ENCODE results near the gene INPP5E. TPM values are rescaled to one million over a fixed set of nuclear protein-coding genes. Genes with fewer than 3 reads are reported as not detected.

INPP5E gene
- total and polyA plus RNA-seq, 2 donors (not counting 1 experiment from before 2014, with no cell fraction given), result 31.0 to 33.1 TPM

- H3K4me3 Mint-ChIP-seq, result no peak overlapping the region
- peaks cover 62% of the 10 kb centered on the region for H3K79me2 ChIP-seq (ENCODE audit: control insufficient read depth, insufficient read depth, low read length)
Measured at GRCh38 chr9:136412962-136413361, 26.7 kb downstream of the INPP5E start.

GRCh38 chr9:136411378-136411777, 28.3 kb downstream of the INPP5E start:
- CTCF ChIA-PET, result interaction anchor here (1.3 kb wide), 1 partner anchor 48 kb away, joined by 5 read pairs; the partner anchor contains the start of gene DNLZ
- H3K27me3 Mint-ChIP-seq, result no peaks in the 10 kb centered on the region

More at GRCh38 chr9:136412962-136413361, 26.7 kb downstream of the INPP5E start:
- no peaks in the 10 kb centered on the region for H3K9me3 Mint-ChIP-seq (ENCODE audit: insufficient read depth)
- intact Hi-C loops (cut with micrococcal nuclease), result no loop called here
- no peaks in the 10 kb centered on the region for H3K27me3 ChIP-seq (replicated peaks in 1 of 4; ENCODE audit: control extremely low read depth in 1 of 4, control insufficient read depth in 3 of 4, insufficient read depth in 4 of 4, low read length in 3 of 4)
- DNase-seq (no peak), ATAC-seq (ENCODE audit: low read depth) (no peak)
- H3K27ac Mint-ChIP-seq, result no peak overlapping the region
- H3K4me1 Mint-ChIP-seq, result peaks cover 31% of the 10 kb centered on the region
- H3K27ac ChIP-seq (ENCODE audit: low read length in 2 of 2), result no peak overlapping the region
- ChIA-PET CTCF (interaction anchor here (1.0 kb wide), 2 partner anchors 26 to 59 kb away, joined by 3 read pairs; no protein-coding TSS in a partner anchor), POLR2A (no interaction called here)
- H3K27me3 Mint-ChIP-seq, result no peaks in the 10 kb centered on the region
- 96% methylated on average over 9 of the region's 9 CpGs for WGBS (ENCODE audit: insufficient coverage)
- H3K4me3 ChIP-seq (ENCODE audit: control extremely low read depth in 1 of 5, extremely low read depth in 1 of 5, insufficient read depth in 1 of 5, low read depth in 2 of 5, low read length in 4 of 5), result no peak overlapping the region
- TF ChIP-seq, protein P1, sequence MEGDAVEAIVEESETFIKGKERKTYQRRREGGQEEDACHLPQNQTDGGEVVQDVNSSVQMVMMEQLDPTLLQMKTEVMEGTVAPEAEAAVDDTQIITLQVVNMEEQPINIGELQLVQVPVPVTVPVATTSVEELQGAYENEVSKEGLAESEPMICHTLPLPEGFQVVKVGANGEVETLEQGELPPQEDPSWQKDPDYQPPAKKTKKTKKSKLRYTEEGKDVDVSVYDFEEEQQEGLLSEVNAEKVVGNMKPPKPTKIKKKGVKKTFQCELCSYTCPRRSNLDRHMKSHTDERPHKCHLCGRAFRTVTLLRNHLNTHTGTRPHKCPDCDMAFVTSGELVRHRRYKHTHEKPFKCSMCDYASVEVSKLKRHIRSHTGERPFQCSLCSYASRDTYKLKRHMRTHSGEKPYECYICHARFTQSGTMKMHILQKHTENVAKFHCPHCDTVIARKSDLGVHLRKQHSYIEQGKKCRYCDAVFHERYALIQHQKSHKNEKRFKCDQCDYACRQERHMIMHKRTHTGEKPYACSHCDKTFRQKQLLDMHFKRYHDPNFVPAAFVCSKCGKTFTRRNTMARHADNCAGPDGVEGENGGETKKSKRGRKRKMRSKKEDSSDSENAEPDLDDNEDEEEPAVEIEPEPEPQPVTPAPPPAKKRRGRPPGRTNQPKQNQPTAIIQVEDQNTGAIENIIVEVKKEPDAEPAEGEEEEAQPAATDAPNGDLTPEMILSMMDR (IDR thresholded peaks at IDR 0.05), result no peak
- no peak overlapping the region for H2AFZ ChIP-seq (ENCODE audit: insufficient read depth, low read depth, low read length, poor library complexity, severe bottlenecking)
- H3K4me1 ChIP-seq (ENCODE audit: control insufficient read depth in 2 of 2, insufficient read depth in 2 of 2, low read length in 2 of 2), result peaks cover 25 to 32% of the 10 kb centered on the region in 2 donors
- no peaks in the 10 kb centered on the region for H3K9me3 ChIP-seq (ENCODE audit: control extremely low read depth in 1 of 3, control insufficient read depth in 2 of 3, insufficient read depth in 1 of 3, low read length in 2 of 3)
- H4K20me1 ChIP-seq (ENCODE audit: control insufficient read depth, insufficient read depth, low read length, poor library complexity, severe bottlenecking), result peaks cover 45% of the 10 kb centered on the region
- no peak overlapping the region for H3K4me2 ChIP-seq (replicated peaks; ENCODE audit: low read depth, low read length, poor library complexity, severe bottlenecking)
- H3K9ac ChIP-seq (ENCODE audit: low read length), result no peak overlapping the region
- peaks cover 0 to 54% of the 10 kb centered on the region in 2 experiments for H3K36me3 ChIP-seq (replicated peaks in 1 of 2; ENCODE audit: control extremely low read depth in 1 of 2, control insufficient read depth in 1 of 2, extremely low read depth in 1 of 2, insufficient read depth in 2 of 2, low read length in 1 of 2)

More at GRCh38 chr9:136411378-136411777, 28.3 kb downstream of the INPP5E start:
- ATAC-seq (ENCODE audit: low read depth) (no peak), DNase-seq (no peak)
- TF ChIP-seq, protein P1 (IDR thresholded peaks at IDR 0.05), result no peak
- TF ChIP-seq EZH2 (IDR thresholded peaks at IDR 0.05; ENCODE audit: borderline replicate concordance, insufficient read depth, low read depth, low read length, poor library complexity, severe bottlenecking), result no peak
- Histone ChIP-seq H2AFZ (ENCODE audit: insufficient read depth, low read depth, low read length, poor library complexity, severe bottlenecking) (peak overlapping the region; percentile 76), H3K9ac (ENCODE audit: low read length) (peak overlapping the region; percentile 84), H4K20me1 (ENCODE audit: control insufficient read depth, insufficient read depth, low read length, poor library complexity, severe bottlenecking) (peaks cover 52% of the 10 kb centered on the region), H3K4me1 (ENCODE audit: control insufficient read depth in 2 of 2, insufficient read depth in 2 of 2, low read length in 2 of 2) (peaks cover 25 to 34% of the 10 kb centered on the region in 2 donors), H3K79me2 (ENCODE audit: control insufficient read depth, insufficient read depth, low read length) (peaks cover 69% of the 10 kb centered on the region), H3K4me3 (ENCODE audit: control extremely low read depth in 1 of 5, extremely low read depth in 1 of 5, insufficient read depth in 1 of 5, low read depth in 2 of 5, low read length in 4 of 5) (peak overlapping the region; percentile 22 to 96 (median 81)), H3K9me3 (ENCODE audit: control extremely low read depth in 1 of 3, control insufficient read depth in 2 of 3, insufficient read depth in 1 of 3, low read length in 2 of 3) (no peaks in the 10 kb centered on the region), H3K4me2 (replicated peaks; ENCODE audit: low read depth, low read length, poor library complexity, severe bottlenecking) (peak overlapping the region; percentile 91), H3K27ac (ENCODE audit: low read length in 2 of 2) (peak overlapping the region; percentile 80 to 91), H3K36me3 (replicated peaks in 1 of 2; ENCODE audit: control extremely low read depth in 1 of 2, control insufficient read depth in 1 of 2, extremely low read depth in 1 of 2, insufficient read depth in 2 of 2, low read length in 1 of 2) (peaks cover 0 to 52% of the 10 kb centered on the region in 2 experiments), H3K27me3 (replicated peaks in 1 of 4; ENCODE audit: control extremely low read depth in 1 of 4, control insufficient read depth in 3 of 4, insufficient read depth in 4 of 4, low read length in 3 of 4) (no peaks in the 10 kb centered on the region)
- POLR2A ChIA-PET, result interaction anchor here (0.8 to 1.0 kb wide), 2 partner anchors 11 to 48 kb away, joined by 3 to 4 read pairs; partner anchors contain the start of genes DNLZ and SNAPC4
- peak overlapping the region; percentile 90 for H3K4me3 Mint-ChIP-seq
- H3K4me1 Mint-ChIP-seq, result peaks cover 34% of the 10 kb centered on the region
- no peaks in the 10 kb centered on the region for H3K9me3 Mint-ChIP-seq (ENCODE audit: insufficient read depth)
- WGBS (ENCODE audit: insufficient coverage), result 67% methylated on average over 4 of the region's 4 CpGs
- intact Hi-C loops (cut with micrococcal nuclease), result loop anchor here (2.0 kb wide), 1 partner anchor 27 kb away; the partner anchor contains the start of gene INPP5E
- peak overlapping the region; percentile 91 for H3K27ac Mint-ChIP-seq
